PC-3 (cell line): ENCODE results near the gene HOXC13. TPM values are rescaled to one million over a fixed set of nuclear protein-coding genes. Genes with fewer than 3 reads are reported as not detected.

Experiments
- ATAC-seq: fragments of 200-7000 bp; cut with Tn5 transposase; 2 replicates; pipeline ENCODE4 v1.9.1; 2020; ENCODE audit warnings: mild to moderate bottlenecking, moderate library complexity
- BruUV-seq: library from RNA; stranded (reverse); fragments of 400-500 nt; replicated peaks from 2 replicates; lab custom pipeline; 2021; lab: Mats Ljungman, UMichigan
- CTCF ChIA-PET: fragments of 300-600 bp; sonication (Branson Sonifier 250); formaldehyde crosslinking; loops from one replicate; lab custom pipeline; 2022; ENCODE audit warnings: antibody characterized with exemption; lab: Charles Lee
- POLR2A ChIA-PET: fragments of 300-600 bp; sonication (Branson Sonifier 250); formaldehyde crosslinking; loops from one replicate; lab custom pipeline; 2022; ENCODE audit warnings: antibody characterized with exemption; ENCODE audit not compliant: unreplicated experiment; lab: Charles Lee
- DNase-seq: peaks from one replicate; pipeline ENCODE4 v3.0.0-alpha.2; 2015
- H2AFZ ChIP-seq: fragments of 300-600 bp; sonication (generic); 2 replicates; pipeline ENCODE4 v1.6.0; 2016; ENCODE audit warnings: antibody characterized with exemption, low read length
- H3F3A ChIP-seq: fragments of 300-600 bp; sonication (generic); one replicate; pipeline ENCODE4 v1.6.0; 2017; ENCODE audit warnings: antibody characterized with exemption, low read length, control low read depth, mild to moderate bottlenecking; ENCODE audit not compliant: unreplicated experiment
- H3K27ac ChIP-seq: fragments of 300-600 bp; sonication (generic); 2 replicates; pipeline ENCODE4 v1.5.1; 2016; ENCODE audit warnings: mild to moderate bottlenecking, low read length
- H3K27me3 ChIP-seq: fragments of 300-600 bp; sonication (generic); 2 replicates; pipeline ENCODE4 v1.6.1; 2016; ENCODE audit warnings: low read length, mixed read lengths
- H3K36me3 ChIP-seq: fragments of 300-600 bp; sonication (generic); 2 replicates; pipeline ENCODE4 v1.6.1; 2016; ENCODE audit warnings: low read depth, mixed run types, low read length, mixed read lengths
- H3K4me1 ChIP-seq: fragments of 300-600 bp; sonication (generic); 2 replicates; pipeline ENCODE4 v1.5.1; 2016; ENCODE audit warnings: low read length; ENCODE audit not compliant: insufficient read depth
- H3K4me2 ChIP-seq: fragments of 300-600 bp; sonication (generic); 2 replicates; pipeline ENCODE4 v1.6.0; 2016; ENCODE audit warnings: low read length
- H3K4me3 ChIP-seq: fragments of 300-600 bp; sonication (generic); 2 replicates; pipeline ENCODE4 v1.5.1; 2016; ENCODE audit warnings: mild to moderate bottlenecking, low read length, mixed read lengths
- H3K79me2 ChIP-seq: fragments of 300-600 bp; sonication (generic); 2 replicates; pipeline ENCODE4 v1.6.1; 2017; ENCODE audit warnings: low read length, mixed read lengths
- H3K9ac ChIP-seq: fragments of 300-600 bp; sonication (generic); 2 replicates; pipeline ENCODE4 v1.6.0; 2016; ENCODE audit warnings: mild to moderate bottlenecking, low read length
- H3K9me2 ChIP-seq: fragments of 300-600 bp; sonication (generic); replicated peaks from 2 replicates; pipeline ENCODE4 v1.6.1; 2016; ENCODE audit warnings: mixed run types, low read length, mixed read lengths
- H3K9me3 ChIP-seq: fragments of 300-600 bp; sonication (generic); 2 replicates; pipeline ENCODE4 v1.6.1; 2016; ENCODE audit warnings: low read length, mixed read lengths
- H4K20me1 ChIP-seq: fragments of 300-600 bp; sonication (generic); 2 replicates; pipeline ENCODE4 v1.6.1; 2016; ENCODE audit warnings: low read length, mixed read lengths
- CTCF ChIP-seq: fragments of 300-600 bp; sonication (generic); conservative IDR thresholded peaks from 2 replicates; pipeline ENCODE4 v1.5.1; 2017; ENCODE audit warnings: antibody characterized with exemption, low read depth, mild to moderate bottlenecking, low read length
- EZH2 ChIP-seq: fragments of 300-600 bp; sonication (generic); IDR thresholded peaks from one replicate; pipeline ENCODE4 v1.6.1; 2017; ENCODE audit warnings: antibody characterized with exemption, mild to moderate bottlenecking, low read length; ENCODE audit not compliant: unreplicated experiment
- EZH2phosphoT487 ChIP-seq: fragments of 300-600 bp; sonication (generic); IDR thresholded peaks from 2 replicates; pipeline ENCODE4 v1.6.1; 2018; ENCODE audit warnings: mild to moderate bottlenecking, antibody characterized with exemption, low read length, borderline replicate concordance
- intact Hi-C: fragments of 100-400 bp; cut with micrococcal nuclease; formaldehyde crosslinking; loops from 2 replicates; pipeline ENCODE4 v1.9.0; 2023
- total RNA-seq: library from RNA; depleted of rRNA; stranded (reverse); fragments of >200 nt; gene quantifications from 2 replicates; pipeline ENCODE4 v1.2.3, GENCODE V29; 2014

HOXC13 gene
- total RNA-seq, 1 experiment from 2014 or later: 9.0 TPM

GRCh38 chr12:53948650-53949593 is 10.3 kb downstream of the HOXC13 start:
- H3K9ac ChIP-seq: no peak overlapping the region
- H3K36me3 ChIP-seq: peaks cover 8% of the 10 kb centered on the region; the same call in 1 of the 2 replicates
- peak; percentile 30; the same call in 1 of the 2 replicates for ATAC-seq
- H4K20me1 ChIP-seq: no peaks in the 10 kb centered on the region
- H3K27me3 ChIP-seq: no peaks in the 10 kb centered on the region
- DNase-seq: peak; percentile 52
- H3K9me3 ChIP-seq: no peaks in the 10 kb centered on the region
- peaks cover 14% of the 10 kb centered on the region for H3K4me1 ChIP-seq
- CTCF ChIA-PET: interaction anchor here (0.6 kb wide), 1 partner anchor 192 kb away, joined by 5 read pairs; no protein-coding TSS in a partner anchor
- TF ChIP-seq CTCF (peak; percentile 21; the same call in 1 of the 2 replicates), EZH2phosphoT487 (no peak), EZH2 (no peak)
- H3K9me2 ChIP-seq: no peaks in the 10 kb centered on the region
- H2AFZ ChIP-seq: no peak overlapping the region
- no peaks in the 10 kb centered on the region for H3F3A ChIP-seq
- H3K79me2 ChIP-seq: peaks cover 6% of the 10 kb centered on the region
- H3K27ac ChIP-seq: no peak overlapping the region
- BruUV-seq: no TSS peak
- H3K4me2 ChIP-seq: no peak overlapping the region
- POLR2A ChIA-PET: no interaction called here
- intact Hi-C loops: no loop called here
- no peak overlapping the region for H3K4me3 ChIP-seq

- intact Hi-C loops: no loop called here
- ATAC-seq: no peak
- Histone ChIP-seq H3K36me3 (peaks cover 8% of the 10 kb centered on the region; the same call in 1 of the 2 replicates), H3K27ac (no peak overlapping the region), H3K27me3 (no peaks in the 10 kb centered on the region), H3K4me1 (peaks cover 13% of the 10 kb centered on the region), H3K4me2 (peak overlapping the region; percentile 31; the same call in 1 of the 2 replicates), H3K9me2 (no peaks in the 10 kb centered on the region), H3K9me3 (no peaks in the 10 kb centered on the region), H3F3A (no peaks in the 10 kb centered on the region), H4K20me1 (no peaks in the 10 kb centered on the region), H2AFZ (0 out of 2 replicates have a peak overlapping the region, but pooled peaks have one; percentile 38), H3K79me2 (no peaks in the 10 kb centered on the region), H3K9ac (no peak overlapping the region), H3K4me3 (no peak overlapping the region)
- BruUV-seq: no TSS peak
- DNase-seq: no peak
- TF ChIP-seq EZH2phosphoT487 (no peak), EZH2 (no peak), CTCF (no peak)
- POLR2A ChIA-PET: no interaction called here
- CTCF ChIA-PET: no interaction called here
Measured at GRCh38 chr12:53949631-53950436, 11.2 kb downstream of the HOXC13 start.
